GM13976 (cell line): Measurements from ENCODE around the gene PIK3IP1.

Source experiments
- DNase-seq: peaks from one replicate; pipeline ENCODE4 v3.0.0; 2012; ENCODE audit warnings: low spot score
- in situ Hi-C: fragments of 300-500 bp; cut with MboI; formaldehyde crosslinking; loops from one replicate; pipeline ENCODE4 v1.12.0; 2022; ENCODE audit warnings: low sequenced_read_pairs, mixed read lengths, inconsistent platforms; ENCODE audit not compliant: unreplicated experiment
- TF ChIP-seq, protein P1 (sequence below): IDR thresholded peaks from 2 replicates; pipeline ENCODE4 v1.5.1; 2012; ENCODE audit warnings: borderline replicate concordance, mild to moderate bottlenecking; ENCODE audit not compliant: insufficient read depth; ENCODE audit errors: extremely low read depth, missing control alignments, control extremely low read depth

PIK3IP1 gene

DNA sequence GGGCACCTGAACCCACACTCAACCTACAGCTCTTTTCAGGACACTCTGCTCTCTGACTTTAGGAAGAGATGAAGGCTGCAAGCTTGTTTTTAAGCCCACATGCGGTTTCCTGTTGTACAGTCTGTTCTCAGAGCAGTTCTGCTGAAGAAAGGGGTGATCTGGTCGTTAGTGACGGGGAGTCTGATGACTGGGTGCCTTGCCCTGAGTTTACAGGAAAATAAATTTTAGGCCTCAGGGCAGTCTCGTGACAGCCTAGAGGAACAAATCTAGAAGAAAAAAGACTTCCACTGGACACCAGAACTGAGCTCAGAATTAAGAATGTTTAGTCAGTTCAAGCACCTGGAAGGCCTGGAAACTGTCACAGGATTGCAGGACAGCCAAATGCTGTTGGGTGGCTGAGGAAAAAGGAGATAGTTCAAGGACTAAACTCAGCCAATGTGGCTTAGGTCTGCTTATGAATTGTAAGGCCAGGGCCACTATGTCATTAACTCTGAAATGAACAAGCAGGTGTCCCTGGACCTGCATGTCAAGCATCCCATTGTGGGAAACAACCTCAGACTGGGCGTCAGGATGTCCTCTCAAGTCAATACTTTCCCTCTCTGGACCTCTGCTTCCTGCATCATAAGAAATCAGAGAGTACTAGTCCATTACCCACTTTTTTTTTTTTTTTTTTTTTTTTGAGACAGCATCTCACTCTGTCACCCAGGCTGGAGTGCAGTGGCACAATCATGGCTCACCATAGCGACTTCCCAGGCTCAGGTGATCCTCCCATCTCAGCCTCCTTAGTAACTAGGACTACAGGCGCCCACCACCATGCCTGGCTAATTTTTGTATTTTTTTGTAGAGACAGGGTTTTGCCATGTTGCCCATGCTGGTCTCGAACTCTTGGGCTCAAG is 5.7 kb downstream of the PIK3IP1 start:
- TF ChIP-seq, protein P1, sequence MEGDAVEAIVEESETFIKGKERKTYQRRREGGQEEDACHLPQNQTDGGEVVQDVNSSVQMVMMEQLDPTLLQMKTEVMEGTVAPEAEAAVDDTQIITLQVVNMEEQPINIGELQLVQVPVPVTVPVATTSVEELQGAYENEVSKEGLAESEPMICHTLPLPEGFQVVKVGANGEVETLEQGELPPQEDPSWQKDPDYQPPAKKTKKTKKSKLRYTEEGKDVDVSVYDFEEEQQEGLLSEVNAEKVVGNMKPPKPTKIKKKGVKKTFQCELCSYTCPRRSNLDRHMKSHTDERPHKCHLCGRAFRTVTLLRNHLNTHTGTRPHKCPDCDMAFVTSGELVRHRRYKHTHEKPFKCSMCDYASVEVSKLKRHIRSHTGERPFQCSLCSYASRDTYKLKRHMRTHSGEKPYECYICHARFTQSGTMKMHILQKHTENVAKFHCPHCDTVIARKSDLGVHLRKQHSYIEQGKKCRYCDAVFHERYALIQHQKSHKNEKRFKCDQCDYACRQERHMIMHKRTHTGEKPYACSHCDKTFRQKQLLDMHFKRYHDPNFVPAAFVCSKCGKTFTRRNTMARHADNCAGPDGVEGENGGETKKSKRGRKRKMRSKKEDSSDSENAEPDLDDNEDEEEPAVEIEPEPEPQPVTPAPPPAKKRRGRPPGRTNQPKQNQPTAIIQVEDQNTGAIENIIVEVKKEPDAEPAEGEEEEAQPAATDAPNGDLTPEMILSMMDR: no peak
- in situ Hi-C loops: no loop called here
- DNase-seq: peak; percentile 57

DNA sequence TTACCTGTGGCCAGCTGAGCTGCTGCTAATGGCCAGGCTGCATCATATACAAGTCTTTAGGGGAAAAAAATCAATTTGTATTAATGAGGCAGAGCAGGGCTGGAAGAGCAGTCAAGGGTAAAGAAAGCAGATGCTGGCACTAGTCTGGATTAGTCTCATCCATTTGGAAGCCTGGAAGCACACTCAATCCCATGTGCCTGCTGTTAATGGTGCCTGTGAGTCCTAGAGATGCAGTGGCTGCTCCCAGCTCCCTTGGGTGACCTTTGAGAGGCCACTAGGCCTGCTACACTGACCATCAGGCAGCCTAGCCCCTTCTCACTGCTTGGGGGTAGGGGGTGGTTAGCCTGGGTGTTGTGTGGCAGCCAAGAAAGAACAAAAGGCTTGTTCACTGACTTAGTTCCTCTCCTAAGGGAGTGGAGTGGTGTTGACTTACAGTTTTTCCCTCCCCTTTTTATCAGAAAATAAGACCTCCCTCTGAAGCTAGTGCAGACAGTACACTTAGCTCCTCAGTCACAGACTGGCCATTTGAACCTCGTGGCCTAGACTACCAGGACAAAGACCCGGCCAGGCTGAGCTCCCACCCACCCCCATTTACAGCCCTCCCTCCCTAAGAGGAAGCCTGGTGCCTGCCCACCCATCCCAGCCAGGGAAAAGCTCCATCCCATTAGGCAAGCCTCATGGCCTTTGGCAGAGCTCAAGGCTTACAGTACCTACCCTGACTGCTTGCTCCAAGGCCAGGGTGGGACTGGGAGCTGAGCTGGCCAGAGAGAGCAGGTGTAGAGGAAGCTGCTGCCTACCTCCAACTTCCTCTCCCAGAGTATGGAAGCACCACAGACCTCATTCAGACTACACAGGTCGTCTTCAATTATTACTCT is 7.8 kb downstream of the PIK3IP1 start:
- in situ Hi-C loops: no loop called here
- TF ChIP-seq, protein P1: no peak
- no peak for DNase-seq

DNA sequence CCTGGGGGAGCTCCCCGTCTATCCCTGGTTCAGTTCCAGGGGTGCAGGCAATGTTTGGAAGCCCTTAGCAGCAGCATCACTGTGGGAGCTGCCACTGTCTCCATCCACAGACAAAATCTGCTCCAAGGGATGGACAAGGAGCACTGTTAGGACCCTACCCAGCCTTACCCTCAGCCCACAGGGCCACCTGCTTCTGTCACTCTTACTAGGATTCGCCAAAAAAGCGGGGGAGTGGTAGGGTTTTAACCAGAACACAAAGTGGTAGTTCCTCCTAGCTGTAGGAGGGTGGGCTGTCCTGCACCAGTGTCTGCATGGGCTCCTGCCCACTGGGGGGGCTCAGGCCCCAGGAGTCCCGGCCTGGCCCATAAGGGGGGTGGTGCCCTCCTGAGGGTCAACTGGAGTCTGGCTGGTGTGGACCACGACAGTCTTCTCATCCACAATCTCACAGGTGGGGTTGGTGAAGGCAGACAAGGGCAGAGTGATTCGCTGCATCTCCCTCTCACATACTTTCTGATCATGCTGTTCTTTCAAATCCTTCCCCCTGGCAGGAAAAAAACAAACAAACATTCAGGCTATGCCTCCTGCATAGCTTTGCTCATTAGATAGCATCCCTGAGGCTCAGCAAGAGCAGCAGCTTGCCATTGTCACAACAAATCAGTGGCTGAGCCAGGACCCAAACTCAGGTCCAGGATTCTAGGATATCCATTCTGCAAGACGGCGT is 9.4 kb downstream of the PIK3IP1 start:
- in situ Hi-C loops: no loop called here
- no peak for DNase-seq
- TF ChIP-seq, protein P1: no peak

DNA sequence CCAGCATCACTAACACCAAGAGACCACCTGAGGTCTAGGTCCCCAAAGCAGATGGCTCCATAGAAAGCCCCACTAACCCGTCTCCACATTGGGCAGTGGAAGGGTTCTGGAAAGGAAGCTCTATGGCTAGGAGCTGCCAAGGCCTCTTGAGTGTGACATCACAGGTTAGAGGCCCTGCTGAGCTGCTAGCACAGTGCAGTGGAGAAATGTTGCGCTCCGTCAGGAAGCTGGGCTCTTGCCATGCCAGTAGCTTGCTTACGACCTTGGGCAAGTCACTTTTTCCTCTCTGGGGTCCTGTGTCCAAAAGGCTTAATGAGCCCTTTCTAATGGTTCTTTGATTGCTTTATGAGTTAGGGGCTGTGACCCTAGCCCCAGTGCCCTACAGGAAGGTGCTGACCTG is 10.6 kb downstream of the PIK3IP1 start:
- no peak for DNase-seq
- in situ Hi-C loops: no loop called here
- TF ChIP-seq, protein P1: no peak

DNA sequence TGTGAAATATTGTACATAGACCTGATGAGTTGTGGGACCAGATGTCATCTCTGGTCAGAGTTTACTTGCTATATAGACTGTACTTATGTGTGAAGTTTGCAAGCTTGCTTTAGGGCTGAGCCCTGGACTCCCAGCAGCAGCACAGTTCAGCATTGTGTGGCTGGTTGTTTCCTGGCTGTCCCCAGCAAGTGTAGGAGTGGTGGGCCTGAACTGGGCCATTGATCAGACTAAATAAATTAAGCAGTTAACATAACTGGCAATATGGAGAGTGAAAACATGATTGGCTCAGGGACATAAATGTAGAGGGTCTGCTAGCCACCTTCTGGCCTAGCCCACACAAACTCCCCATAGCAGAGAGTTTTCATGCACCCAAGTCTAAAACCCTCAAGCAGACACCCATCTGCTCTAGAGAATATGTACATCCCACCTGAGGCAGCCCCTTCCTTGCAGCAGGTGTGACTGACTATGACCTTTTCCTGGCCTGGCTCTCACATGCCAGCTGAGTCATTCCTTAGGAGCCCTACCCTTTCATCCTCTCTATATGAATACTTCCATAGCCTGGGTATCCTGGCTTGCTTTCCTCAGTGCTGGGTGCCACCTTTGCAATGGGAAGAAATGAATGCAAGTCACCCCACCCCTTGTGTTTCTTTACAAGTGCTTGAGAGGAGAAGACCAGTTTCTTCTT is 12.3 kb downstream of the PIK3IP1 start:
- DNase-seq: no peak
- TF ChIP-seq, protein P1: no peak
- in situ Hi-C loops: no loop called here

DNA sequence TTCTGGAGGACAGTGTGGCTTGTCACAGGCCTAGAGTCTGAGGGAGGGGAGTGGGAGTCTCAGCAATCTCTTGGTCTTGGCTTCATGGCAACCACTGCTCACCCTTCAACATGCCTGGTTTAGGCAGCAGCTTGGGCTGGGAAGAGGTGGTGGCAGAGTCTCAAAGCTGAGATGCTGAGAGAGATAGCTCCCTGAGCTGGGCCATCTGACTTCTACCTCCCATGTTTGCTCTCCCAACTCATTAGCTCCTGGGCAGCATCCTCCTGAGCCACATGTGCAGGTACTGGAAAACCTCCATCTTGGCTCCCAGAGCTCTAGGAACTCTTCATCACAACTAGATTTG is 13.0 kb downstream of the PIK3IP1 start:
- in situ Hi-C loops: no loop called here
- TF ChIP-seq, protein P1: no peak
- no peak for DNase-seq
